Ascending aorta (tissue), 2 donors: ENCODE measurements around the gene PIM1. TPM values are rescaled to one million over a fixed set of nuclear protein-coding genes. Genes with fewer than 3 reads are reported as not detected.
A peak's percentile ranks its signal among the peaks of the same experiment; 100 is the strongest.
"Not testable (repeated sequence)": the region's sequence is repeated elsewhere in the genome, so short reads cannot be mapped to it uniquely, and the experiment has no call there.

Experiments
- DNase-seq, 2 donors: peaks; one replicate each; pipeline ENCODE4 v3.0.0-alpha.2; 2019; ENCODE audit warnings: low spot score in 2 of 2
- H3K27ac ChIP-seq, 2 donors: fragments of 200-600 bp; sonication (generic); one replicate each; pipeline ENCODE4 v1.5.1; 2016 to 2017; ENCODE audit warnings: mild to moderate bottlenecking in 1 of 2
- H3K27me3 ChIP-seq: fragments of 200-600 bp; sonication (generic); one replicate; pipeline ENCODE4 v1.5.1; 2017
- H3K36me3 ChIP-seq, 2 donors: fragments of 200-600 bp; sonication (generic); one replicate each; pipeline ENCODE4 v1.5.1; 2016
- H3K4me1 ChIP-seq, 2 donors: fragments of 200-600 bp; sonication (generic); one replicate each; pipeline ENCODE4 v1.5.1; 2016 to 2017; ENCODE audit warnings: mild to moderate bottlenecking in 1 of 2
- H3K4me3 ChIP-seq, 2 donors: fragments of 200-600 bp; sonication (generic); one replicate each; pipeline ENCODE4 v1.5.1; 2016 to 2017; ENCODE audit warnings: mild to moderate bottlenecking in 1 of 2
- H3K9me3 ChIP-seq, 2 donors: fragments of 200-600 bp; sonication (generic); one replicate each; pipeline ENCODE4 v1.5.1; 2016
- intact Hi-C: fragments of 100-400 bp; cut with DNase I; formaldehyde crosslinking; loops from one replicate; pipeline ENCODE4 v1.15.1; 2023
- total RNA-seq: library from RNA; depleted of rRNA; stranded (reverse); fragments of >200 nt; gene quantifications from one replicate; pipeline ENCODE4 v1.1.0, GENCODE V29; 2016
- TF ChIP-seq, protein P1 (sequence below), 3 experiments: fragments of 200-600 bp in 2 of 3; fragments of 450-650 bp in 1 of 3; sonication (generic) in 2 of 3; IDR thresholded peaks; one replicate each; pipeline ENCODE4 v1.5.1; 2016 to 2019; ENCODE audit warnings: antibody characterized with exemption in 3 of 3, mild to moderate bottlenecking in 1 of 3, moderate library complexity in 1 of 3

PIM1 gene
- total RNA-seq, 1 donor from 2014 or later = 17.7 TPM

DNA sequence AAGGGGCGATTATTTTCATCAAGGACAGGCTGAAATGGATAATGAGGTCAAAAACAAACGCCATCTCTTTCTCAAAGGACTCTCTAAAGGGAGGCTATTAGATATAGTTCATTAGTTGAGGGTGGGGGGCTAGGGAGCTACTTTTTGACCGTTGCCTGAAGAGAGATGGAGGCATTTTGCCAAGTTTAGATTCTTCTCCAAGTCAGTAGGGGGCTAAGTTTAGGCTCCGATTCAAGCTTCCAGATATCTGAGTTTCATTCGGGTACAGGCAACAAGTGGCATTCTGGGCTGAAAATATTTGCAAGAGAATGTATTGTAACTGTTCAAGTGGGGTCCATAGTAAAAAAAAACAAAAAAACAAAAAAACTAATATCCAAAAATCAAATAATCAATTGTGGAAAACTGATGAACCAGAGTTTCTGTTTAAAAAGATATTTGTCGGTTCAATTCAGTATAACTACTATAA lies 43.4 kb upstream of the PIM1 start:
- H3K9me3 ChIP-seq = no peaks in the 10 kb centered on the region
- peaks cover 0 to 3% of the 10 kb centered on the region in 2 donors for H3K4me1 ChIP-seq
- intact Hi-C loops = loop anchor here (5.0 kb wide), 1 partner anchor 74 kb away; no protein-coding TSS in a partner anchor
- no peaks in the 10 kb centered on the region for H3K36me3 ChIP-seq
- H3K27ac ChIP-seq = no peak overlapping the region
- no peaks in the 10 kb centered on the region for H3K27me3 ChIP-seq
- TF ChIP-seq, protein P1, sequence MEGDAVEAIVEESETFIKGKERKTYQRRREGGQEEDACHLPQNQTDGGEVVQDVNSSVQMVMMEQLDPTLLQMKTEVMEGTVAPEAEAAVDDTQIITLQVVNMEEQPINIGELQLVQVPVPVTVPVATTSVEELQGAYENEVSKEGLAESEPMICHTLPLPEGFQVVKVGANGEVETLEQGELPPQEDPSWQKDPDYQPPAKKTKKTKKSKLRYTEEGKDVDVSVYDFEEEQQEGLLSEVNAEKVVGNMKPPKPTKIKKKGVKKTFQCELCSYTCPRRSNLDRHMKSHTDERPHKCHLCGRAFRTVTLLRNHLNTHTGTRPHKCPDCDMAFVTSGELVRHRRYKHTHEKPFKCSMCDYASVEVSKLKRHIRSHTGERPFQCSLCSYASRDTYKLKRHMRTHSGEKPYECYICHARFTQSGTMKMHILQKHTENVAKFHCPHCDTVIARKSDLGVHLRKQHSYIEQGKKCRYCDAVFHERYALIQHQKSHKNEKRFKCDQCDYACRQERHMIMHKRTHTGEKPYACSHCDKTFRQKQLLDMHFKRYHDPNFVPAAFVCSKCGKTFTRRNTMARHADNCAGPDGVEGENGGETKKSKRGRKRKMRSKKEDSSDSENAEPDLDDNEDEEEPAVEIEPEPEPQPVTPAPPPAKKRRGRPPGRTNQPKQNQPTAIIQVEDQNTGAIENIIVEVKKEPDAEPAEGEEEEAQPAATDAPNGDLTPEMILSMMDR (IDR thresholded peaks at IDR 0.05) = no peak
- H3K4me3 ChIP-seq = no peak overlapping the region
- no peak for DNase-seq

DNA sequence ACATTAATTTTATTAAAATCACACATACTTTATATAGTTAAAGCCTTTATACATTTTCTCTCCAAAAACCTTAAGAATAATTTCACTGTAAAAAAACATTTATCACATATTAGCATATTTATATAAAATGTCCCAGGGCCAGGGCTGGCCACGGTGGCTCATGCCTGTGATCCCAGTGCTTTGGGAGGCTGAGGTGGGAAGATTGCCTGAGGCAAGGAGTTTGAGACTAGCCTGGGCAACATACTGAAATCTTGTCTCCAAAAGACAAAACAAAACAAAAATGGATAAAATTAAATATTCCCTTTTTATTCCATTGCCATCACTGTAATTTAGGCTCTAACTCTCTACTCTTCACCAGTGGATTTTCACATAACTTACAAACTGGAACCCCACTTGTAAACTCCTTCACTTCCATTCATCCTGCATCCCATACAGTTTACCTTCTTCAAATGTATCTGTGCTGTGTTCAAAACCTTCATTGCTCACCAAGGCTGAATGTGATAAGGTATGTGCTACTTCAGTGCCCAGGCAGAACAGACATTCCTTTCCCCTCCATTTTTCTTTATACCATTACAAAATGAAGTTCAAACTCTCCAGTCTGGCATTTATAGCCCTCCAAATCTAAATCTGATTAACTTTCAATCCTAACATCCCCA lies 42.9 kb upstream of the PIM1 start:
- peaks cover 0 to 3% of the 10 kb centered on the region in 2 donors for H3K4me1 ChIP-seq
- H3K4me3 ChIP-seq = no peak overlapping the region
- H3K27ac ChIP-seq = no peak overlapping the region
- no peaks in the 10 kb centered on the region for H3K27me3 ChIP-seq
- no peak for DNase-seq
- TF ChIP-seq, protein P1 (IDR thresholded peaks at IDR 0.05) = no peak
- intact Hi-C loops = loop anchor here (5.0 kb wide), 1 partner anchor 75 kb away; no protein-coding TSS in a partner anchor
- H3K36me3 ChIP-seq = no peaks in the 10 kb centered on the region
- no peaks in the 10 kb centered on the region for H3K9me3 ChIP-seq

DNA sequence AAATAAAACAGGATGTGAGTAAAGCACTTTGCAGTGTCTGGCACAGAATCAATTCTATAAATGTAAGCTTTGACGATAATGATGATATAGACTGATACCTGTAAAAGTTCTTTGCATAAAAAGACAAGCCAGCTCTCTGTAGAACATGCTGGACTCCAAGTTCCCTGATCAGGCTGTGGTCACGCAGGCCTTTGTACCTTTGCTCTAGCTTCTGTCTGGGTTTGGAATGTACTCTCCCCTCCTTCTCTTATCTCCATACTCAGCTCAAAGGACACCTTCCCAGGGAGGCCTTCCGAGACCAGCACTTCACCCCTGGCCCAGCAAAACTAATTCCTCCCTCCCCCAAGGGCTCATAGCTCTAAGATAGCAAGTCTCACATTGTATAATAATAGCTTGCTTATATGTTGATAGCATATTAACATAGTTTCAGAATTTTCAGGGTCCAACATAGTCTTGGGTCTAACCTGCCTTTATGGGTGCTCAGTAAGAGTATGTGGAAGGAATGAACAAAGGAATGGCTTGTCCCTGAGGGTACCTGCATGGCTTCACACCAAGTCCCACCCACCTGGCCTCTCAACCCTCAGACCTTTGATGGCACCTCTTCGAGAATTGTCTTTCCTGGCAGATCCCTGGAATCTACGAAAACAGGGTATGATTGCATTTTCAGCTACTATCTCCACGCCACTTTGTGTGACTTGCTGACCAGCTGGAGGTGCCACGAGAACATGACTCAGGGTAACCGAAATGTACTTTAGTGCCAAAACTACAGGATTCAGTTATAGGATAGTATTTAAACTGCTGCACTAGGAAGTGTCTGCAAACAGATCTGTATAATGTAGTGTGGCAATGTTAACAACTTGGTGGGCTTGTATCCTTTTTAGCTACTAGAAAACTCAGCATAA lies 41.7 kb upstream of the PIM1 start:
- DNase-seq = no peak
- H3K4me1 ChIP-seq = peaks cover 0 to 3% of the 10 kb centered on the region in 2 donors
- no peaks in the 10 kb centered on the region for H3K9me3 ChIP-seq
- H3K36me3 ChIP-seq = no peaks in the 10 kb centered on the region
- no peak overlapping the region for H3K4me3 ChIP-seq
- intact Hi-C loops = loop anchor here (1.0 to 5.0 kb wide), 3 partner anchors 44 to 82 kb away; no protein-coding TSS in a partner anchor
- TF ChIP-seq, protein P1 (IDR thresholded peaks at IDR 0.05) = peak in 1 of 3 experiments; percentile 55
- H3K27me3 ChIP-seq = no peaks in the 10 kb centered on the region
- no peak overlapping the region for H3K27ac ChIP-seq

DNA sequence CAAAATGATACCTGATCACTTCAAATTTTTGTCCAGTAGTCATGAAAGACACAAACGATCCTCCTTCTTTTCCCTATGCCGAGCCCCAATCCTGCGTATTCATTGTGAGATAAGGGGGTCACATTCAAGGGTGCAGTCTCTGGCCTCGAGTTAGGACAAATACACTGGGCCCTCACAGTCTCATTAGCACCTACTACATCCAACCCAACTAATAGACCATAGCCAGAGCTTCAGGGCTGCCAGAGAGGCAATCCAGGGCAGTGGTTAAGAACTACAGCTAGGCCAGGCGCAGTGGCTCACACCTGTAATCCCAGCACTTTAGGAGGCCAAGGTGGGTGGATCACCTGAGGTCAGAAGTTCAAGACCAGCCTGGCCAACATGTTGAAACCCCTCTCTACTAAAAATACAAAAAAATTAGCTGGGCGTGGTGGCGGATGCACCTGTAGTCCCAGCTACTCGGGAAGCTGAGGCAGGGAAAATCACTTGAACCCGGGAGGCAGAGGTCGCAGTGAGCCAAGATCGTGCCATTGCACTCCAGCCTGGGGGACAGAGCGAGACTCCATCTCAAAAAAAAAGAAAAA lies 41.0 kb upstream of the PIM1 start:
- not testable (repeated sequence) for H3K4me3 ChIP-seq, H3K27ac ChIP-seq, H3K9me3 ChIP-seq, DNase-seq, H3K27me3 ChIP-seq, H3K36me3 ChIP-seq, H3K4me1 ChIP-seq
- intact Hi-C loops = loop anchor here (1.0 to 5.0 kb wide), 3 partner anchors 43 to 81 kb away; no protein-coding TSS in a partner anchor

DNA sequence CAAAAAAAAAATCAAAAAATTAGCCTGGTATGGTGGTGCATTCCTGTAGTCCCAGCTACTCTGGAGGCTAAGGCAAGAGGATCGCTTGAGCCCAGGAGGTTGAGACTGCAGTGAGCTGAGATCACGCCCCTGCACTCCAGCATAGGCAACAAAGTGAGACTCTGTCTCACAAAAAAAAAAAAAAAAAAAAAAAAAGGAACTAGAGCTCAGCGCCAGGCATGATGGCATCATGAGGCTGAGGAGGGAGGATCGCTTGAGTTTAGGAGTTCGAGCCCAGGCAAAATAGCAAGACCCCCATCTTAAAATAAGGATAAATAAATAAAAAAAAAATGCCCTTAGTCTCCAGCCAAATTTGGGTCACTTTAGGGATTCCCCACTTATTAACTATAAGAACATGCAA lies 40.4 kb upstream of the PIM1 start:
- intact Hi-C loops = loop anchor here (5.0 kb wide), 1 partner anchor 77 kb away; no protein-coding TSS in a partner anchor
- TF ChIP-seq, protein P1 (IDR thresholded peaks at IDR 0.05) = no peak
- H3K36me3 ChIP-seq = no peaks in the 10 kb centered on the region
- no peaks in the 10 kb centered on the region for H3K27me3 ChIP-seq
- H3K4me1 ChIP-seq = peaks cover 5 to 11% of the 10 kb centered on the region in 2 donors
- no peak overlapping the region for H3K27ac ChIP-seq
- DNase-seq = no peak
- H3K4me3 ChIP-seq = no peak overlapping the region
- no peaks in the 10 kb centered on the region for H3K9me3 ChIP-seq
